HepG2 (cell line): ENCODE measurements around the gene RNF38. TPM values are rescaled to one million over a fixed set of nuclear protein-coding genes. Genes with fewer than 3 reads are reported as not detected.

Experiments
- GABPB1 ChIP-seq: IDR thresholded peaks from 2 replicates; pipeline ENCODE4 v1.6.1; 2016; ENCODE audit warnings: mild to moderate bottlenecking, missing genetic modification reagents, moderate library complexity, missing compliant biosample characterization
- ISL2 ChIP-seq: sonication (generic); formaldehyde crosslinking; IDR thresholded peaks from 2 replicates; pipeline ENCODE4 v1.5.0; 2020; ENCODE audit warnings: missing genetic modification reagents
- KAT7 ChIP-seq: IDR thresholded peaks from 2 replicates; pipeline ENCODE4 v1.6.1; 2018; ENCODE audit warnings: borderline replicate concordance, missing compliant biosample characterization
- MXI1 ChIP-seq: IDR thresholded peaks from 3 replicates; pipeline ENCODE4 v1.6.1; 2012; ENCODE audit warnings: low read depth, low read length, inconsistent platforms, borderline replicate concordance
- NFATC3 ChIP-seq: sonication (generic); formaldehyde crosslinking; IDR thresholded peaks from 2 replicates; pipeline ENCODE4 v1.5.1; 2020; ENCODE audit warnings: mild to moderate bottlenecking, missing genetic modification reagents
- RFXAP ChIP-seq: sonication (generic); formaldehyde crosslinking; IDR thresholded peaks from 2 replicates; pipeline ENCODE4 v1.4.0; 2020; ENCODE audit warnings: missing genetic modification reagents, borderline replicate concordance
- SMAD1 ChIP-seq: sonication (generic); formaldehyde crosslinking; IDR thresholded peaks from 2 replicates; pipeline ENCODE4 v1.4.0; 2020; ENCODE audit warnings: missing genetic modification reagents, low read depth, mild to moderate bottlenecking, borderline replicate concordance
- SRSF1 ChIP-seq: fragments of 200-400 bp; formaldehyde crosslinking; optimal IDR thresholded peaks from 2 replicates; pipeline ENCODE3; 2017; ENCODE audit warnings: mild to moderate bottlenecking, low read depth, low read length, moderate library complexity
- TAF1 ChIP-seq: sonication (generic); formaldehyde crosslinking; IDR thresholded peaks from 2 replicates; pipeline ENCODE4 v1.4.0; 2020; ENCODE audit warnings: missing genetic modification reagents
- USF2 ChIP-seq, 2 experiments: sonication (generic) in 1 of 2; formaldehyde crosslinking in 1 of 2; IDR thresholded peaks; 2 replicates each; pipeline versions ENCODE4 v1.5.1 to v1.6.1; 2011 to 2020; ENCODE audit warnings: borderline replicate concordance in 1 of 2, low read depth in 1 of 2, low read length in 1 of 2, mild to moderate bottlenecking in 1 of 2, missing genetic modification reagents in 1 of 2, moderate library complexity in 1 of 2
- XRCC5 ChIP-seq: fragments of 200-400 bp; formaldehyde crosslinking; optimal IDR thresholded peaks from 2 replicates; pipeline ENCODE3; 2017; ENCODE audit warnings: mild to moderate bottlenecking, low read length
- ZBTB42 ChIP-seq: sonication (generic); formaldehyde crosslinking; IDR thresholded peaks from 2 replicates; pipeline ENCODE4 v1.5.0; 2020; ENCODE audit warnings: mild to moderate bottlenecking, missing genetic modification reagents
- ZNF460 ChIP-seq: sonication (generic); formaldehyde crosslinking; IDR thresholded peaks from 2 replicates; pipeline ENCODE4 v1.5.1; 2020; ENCODE audit warnings: missing genetic modification reagents, mild to moderate bottlenecking, borderline replicate concordance
- ZNF616 ChIP-seq: sonication (generic); formaldehyde crosslinking; IDR thresholded peaks from 2 replicates; pipeline ENCODE4 v1.5.0; 2020; ENCODE audit warnings: low read depth, mild to moderate bottlenecking, missing genetic modification reagents
- ZNF704 ChIP-seq: sonication (generic); formaldehyde crosslinking; IDR thresholded peaks from 2 replicates; pipeline ENCODE4 v1.8.1; 2023; ENCODE audit warnings: mild to moderate bottlenecking, inconsistent platforms, moderate library complexity, missing genetic modification reagents, borderline replicate concordance
- ZZZ3 ChIP-seq: sonication (generic); formaldehyde crosslinking; IDR thresholded peaks from 2 replicates; pipeline ENCODE4 v1.4.0; 2020; ENCODE audit warnings: missing genetic modification reagents, mild to moderate bottlenecking, borderline replicate concordance
- polyA plus RNA-seq, 8 experiments: library from polyadenylated mRNA; depleted of rRNA in 3 of 8; stranded (reverse) in 7 of 8; unstranded in 1 of 8; fragments of >200 nt; fragmentation: Illumina TruSeq in 4 of 8; extraction: Trizol in 4 of 8; gene quantifications; 2 replicates each; pipeline versions ENCODE4 v1.2.1 to v1.2.3, GENCODE V29; 2011 to 2016; ENCODE audit warnings: low read depth in 4 of 8, missing spikeins in 1 of 8, mixed read lengths in 1 of 8; ENCODE audit not compliant: insufficient read depth in 1 of 8
- total RNA-seq, 5 experiments: library from RNA; depleted of rRNA; stranded (reverse); fragments of >200 nt; fragmentation: Illumina TruSeq; extraction: Trizol; gene quantifications; 2 replicates each; pipeline ENCODE4 v1.2.3, GENCODE V29; 2016; ENCODE audit warnings: low read depth in 1 of 5
- TF ChIP-seq, protein P1 (sequence below): sonication (generic); formaldehyde crosslinking; IDR thresholded peaks from 2 replicates; pipeline ENCODE4 v1.4.0; 2020; ENCODE audit warnings: mild to moderate bottlenecking, missing genetic modification reagents
- TF ChIP-seq, protein P2 (sequence below): sonication (generic); formaldehyde crosslinking; IDR thresholded peaks from 2 replicates; pipeline ENCODE4 v1.4.0; 2020; ENCODE audit warnings: missing genetic modification reagents
- TF ChIP-seq, protein P3 (sequence below): sonication (generic); formaldehyde crosslinking; IDR thresholded peaks from 2 replicates; pipeline ENCODE4 v1.4.0; 2020; ENCODE audit warnings: missing genetic modification reagents, mild to moderate bottlenecking, borderline replicate concordance

RNF38 gene
- total and polyA plus RNA-seq, 2 of the 13 experiments (the other 11 are each of a cell fraction or from before 2014, with no cell fraction given): 9.1 to 32.1 TPM

DNA sequence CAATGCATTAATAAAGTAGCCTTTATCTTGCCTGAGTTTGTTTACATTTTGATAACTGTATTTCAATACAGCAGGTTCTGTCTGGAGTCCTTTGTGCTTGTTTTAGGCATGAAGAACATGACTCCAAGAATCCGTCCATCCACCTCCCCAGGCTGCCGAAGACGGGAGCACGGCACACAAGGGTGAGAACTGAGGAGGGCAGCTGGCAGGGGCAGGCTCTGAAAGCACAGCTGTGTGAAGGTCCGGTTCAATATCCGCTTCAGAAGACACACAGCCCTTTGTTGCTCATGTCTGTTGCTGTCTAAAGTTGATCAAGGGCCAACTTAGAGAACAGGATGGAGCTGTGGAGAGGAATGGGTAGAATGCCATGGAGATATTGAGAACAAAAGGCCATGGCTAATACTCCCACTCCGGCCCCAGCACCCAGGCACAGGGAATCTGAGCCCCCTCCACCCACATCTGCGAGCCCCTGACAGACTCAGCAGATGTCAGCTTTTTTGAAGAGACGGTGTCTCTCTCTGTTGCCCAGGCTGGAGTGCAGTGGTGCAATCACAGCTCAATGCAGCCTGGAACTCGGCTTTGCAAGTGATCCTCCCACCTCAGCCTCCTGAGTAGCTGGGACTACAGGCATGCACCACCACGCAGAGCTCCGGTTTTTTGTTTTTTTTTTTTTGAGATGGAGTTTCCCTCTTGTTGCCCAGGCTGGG is 83.3 kb downstream of the RNF38 start (continued):
- TF ChIP-seq RFXAP (no peak), SRSF1 (no peak), ZZZ3 (CRISPR knock-in tag) (no peak), SMAD1 (CRISPR knock-in tag) (no peak), ZNF616 (CRISPR knock-in tag) (no peak), NFATC3 (CRISPR knock-in tag) (no peak), GABPB1 (no peak), ZBTB42 (CRISPR knock-in tag) (no peak), ZNF704 (CRISPR knock-in tag) (no peak), KAT7 (no peak), MXI1 (no peak), ISL2 (CRISPR knock-in tag) (no peak), ZNF460 (peak; percentile 56; the same call in 1 of the 2 replicates), USF2 (IDR thresholded peaks at IDR 0.05; ENCODE audit: low read depth, low read length) (no peak), USF2 (CRISPR knock-in tag; IDR thresholded peaks at IDR 0.05; ENCODE audit: borderline replicate concordance) (no peak), TAF1 (CRISPR knock-in tag) (no peak), XRCC5 (no peak)
- TF ChIP-seq, protein P1, sequence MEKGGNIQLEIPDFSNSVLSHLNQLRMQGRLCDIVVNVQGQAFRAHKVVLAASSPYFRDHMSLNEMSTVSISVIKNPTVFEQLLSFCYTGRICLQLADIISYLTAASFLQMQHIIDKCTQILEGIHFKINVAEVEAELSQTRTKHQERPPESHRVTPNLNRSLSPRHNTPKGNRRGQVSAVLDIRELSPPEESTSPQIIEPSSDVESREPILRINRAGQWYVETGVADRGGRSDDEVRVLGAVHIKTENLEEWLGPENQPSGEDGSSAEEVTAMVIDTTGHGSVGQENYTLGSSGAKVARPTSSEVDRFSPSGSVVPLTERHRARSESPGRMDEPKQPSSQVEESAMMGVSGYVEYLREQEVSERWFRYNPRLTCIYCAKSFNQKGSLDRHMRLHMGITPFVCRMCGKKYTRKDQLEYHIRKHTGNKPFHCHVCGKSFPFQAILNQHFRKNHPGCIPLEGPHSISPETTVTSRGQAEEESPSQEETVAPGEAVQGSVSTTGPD (CRISPR knock-in tag): no peak
- TF ChIP-seq, protein P2, sequence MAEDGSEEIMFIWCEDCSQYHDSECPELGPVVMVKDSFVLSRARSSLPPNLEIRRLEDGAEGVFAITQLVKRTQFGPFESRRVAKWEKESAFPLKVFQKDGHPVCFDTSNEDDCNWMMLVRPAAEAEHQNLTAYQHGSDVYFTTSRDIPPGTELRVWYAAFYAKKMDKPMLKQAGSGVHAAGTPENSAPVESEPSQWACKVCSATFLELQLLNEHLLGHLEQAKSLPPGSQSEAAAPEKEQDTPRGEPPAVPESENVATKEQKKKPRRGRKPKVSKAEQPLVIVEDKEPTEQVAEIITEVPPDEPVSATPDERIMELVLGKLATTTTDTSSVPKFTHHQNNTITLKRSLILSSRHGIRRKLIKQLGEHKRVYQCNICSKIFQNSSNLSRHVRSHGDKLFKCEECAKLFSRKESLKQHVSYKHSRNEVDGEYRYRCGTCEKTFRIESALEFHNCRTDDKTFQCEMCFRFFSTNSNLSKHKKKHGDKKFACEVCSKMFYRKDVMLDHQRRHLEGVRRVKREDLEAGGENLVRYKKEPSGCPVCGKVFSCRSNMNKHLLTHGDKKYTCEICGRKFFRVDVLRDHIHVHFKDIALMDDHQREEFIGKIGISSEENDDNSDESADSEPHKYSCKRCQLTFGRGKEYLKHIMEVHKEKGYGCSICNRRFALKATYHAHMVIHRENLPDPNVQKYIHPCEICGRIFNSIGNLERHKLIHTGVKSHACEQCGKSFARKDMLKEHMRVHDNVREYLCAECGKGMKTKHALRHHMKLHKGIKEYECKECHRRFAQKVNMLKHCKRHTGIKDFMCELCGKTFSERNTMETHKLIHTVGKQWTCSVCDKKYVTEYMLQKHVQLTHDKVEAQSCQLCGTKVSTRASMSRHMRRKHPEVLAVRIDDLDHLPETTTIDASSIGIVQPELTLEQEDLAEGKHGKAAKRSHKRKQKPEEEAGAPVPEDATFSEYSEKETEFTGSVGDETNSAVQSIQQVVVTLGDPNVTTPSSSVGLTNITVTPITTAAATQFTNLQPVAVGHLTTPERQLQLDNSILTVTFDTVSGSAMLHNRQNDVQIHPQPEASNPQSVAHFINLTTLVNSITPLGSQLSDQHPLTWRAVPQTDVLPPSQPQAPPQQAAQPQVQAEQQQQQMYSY: no peak
- TF ChIP-seq, protein P3, sequence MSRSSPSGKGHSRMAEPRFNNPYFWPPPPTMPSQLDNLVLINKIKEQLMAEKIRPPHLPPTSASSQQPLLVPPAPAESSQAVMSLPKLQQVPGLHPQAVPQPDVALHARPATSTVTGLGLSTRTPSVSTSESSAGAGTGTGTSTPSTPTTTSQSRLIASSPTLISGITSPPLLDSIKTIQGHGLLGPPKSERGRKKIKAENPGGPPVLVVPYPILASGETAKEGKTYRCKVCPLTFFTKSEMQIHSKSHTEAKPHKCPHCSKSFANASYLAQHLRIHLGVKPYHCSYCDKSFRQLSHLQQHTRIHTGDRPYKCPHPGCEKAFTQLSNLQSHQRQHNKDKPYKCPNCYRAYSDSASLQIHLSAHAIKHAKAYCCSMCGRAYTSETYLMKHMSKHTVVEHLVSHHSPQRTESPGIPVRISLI (CRISPR knock-in tag): peak; percentile 21; the same call in 1 of the 2 replicates
